ENCODE data around the gene APOL4. TPM values are rescaled to one million over a fixed set of nuclear protein-coding genes. Genes with fewer than 3 reads are reported as not detected.

Gene APOL4
- total and polyA plus RNA-seq, 4 donors: 5.9 to 15.9 (median 9.1) TPM

GRCh38 chr22:36225333-36225922 lies 23.8 kb upstream of the APOL4 start:
- Histone ChIP-seq H3K27me3 (ENCODE audit: control insufficient read depth in 3 of 3, insufficient read depth in 3 of 3, low read length in 2 of 3) (peaks cover 0 to under 1% (median 0%) of the 10 kb centered on the region in 3 donors), H3K36me3 (ENCODE audit: control insufficient read depth in 4 of 4, insufficient read depth in 4 of 4, low read length in 4 of 4) (peaks cover 6 to 20% (median 11%) of the 10 kb centered on the region in 4 donors), H3K9me3 (ENCODE audit: control insufficient read depth in 4 of 4, insufficient read depth in 3 of 4, low read length in 3 of 4) (no peaks in the 10 kb centered on the region), H3K4me3 (no peak overlapping the region), H3K27ac (ENCODE audit: low read depth in 1 of 2, low read length in 1 of 2) (no peak overlapping the region), H3K4me1 (ENCODE audit: control insufficient read depth in 5 of 5, insufficient read depth in 5 of 5, low read length in 5 of 5) (peaks cover 0 to 6% (median 2%) of the 10 kb centered on the region in 5 donors), H3K9ac (ENCODE audit: insufficient read depth in 1 of 2, low read length in 2 of 2) (no peak overlapping the region)
- TF ChIP-seq CTCF (IDR thresholded peaks at IDR 0.05; ENCODE audit: control extremely low read depth, extremely low read depth): no peak
- ATAC-seq (ENCODE audit: insufficient read depth, low FRiP score) (no peak), DNase-seq (no peak)
- 85 to 86% methylated on average over 9 of the region's 9 CpGs for WGBS, 2 donors

- Histone ChIP-seq H3K9me3 (ENCODE audit: control insufficient read depth in 4 of 4, insufficient read depth in 3 of 4, low read length in 3 of 4) (no peaks in the 10 kb centered on the region), H3K4me1 (ENCODE audit: control insufficient read depth in 5 of 5, insufficient read depth in 5 of 5, low read length in 5 of 5) (peaks cover 0 to 6% (median 3%) of the 10 kb centered on the region in 5 donors), H3K27ac (ENCODE audit: low read depth in 1 of 2, low read length in 1 of 2) (no peak overlapping the region), H3K9ac (ENCODE audit: insufficient read depth in 1 of 2, low read length in 2 of 2) (no peak overlapping the region), H3K27me3 (ENCODE audit: control insufficient read depth in 3 of 3, insufficient read depth in 3 of 3, low read length in 2 of 3) (peaks cover 0 to 3% (median 0%) of the 10 kb centered on the region in 3 donors), H3K4me3 (no peak overlapping the region), H3K36me3 (ENCODE audit: control insufficient read depth in 4 of 4, insufficient read depth in 4 of 4, low read length in 4 of 4) (peaks cover 0 to 17% (median 6%) of the 10 kb centered on the region in 4 donors)
- DNase-seq (no peak), ATAC-seq (ENCODE audit: insufficient read depth, low FRiP score) (no peak)
- no peak for TF ChIP-seq CTCF (IDR thresholded peaks at IDR 0.05; ENCODE audit: control extremely low read depth, extremely low read depth)
- WGBS, 2 donors: 91 to 97% methylated on average over 4 of the region's 4 CpGs
These were observed 22.6 kb upstream of the APOL4 start for GRCh38 chr22:36224245-36224644.

GRCh38 chr22:36223504-36223903 lies 21.9 kb upstream of the APOL4 start:
- Histone ChIP-seq H3K9ac (ENCODE audit: insufficient read depth in 1 of 2, low read length in 2 of 2) (no peak overlapping the region), H3K27me3 (ENCODE audit: control insufficient read depth in 3 of 3, insufficient read depth in 3 of 3, low read length in 2 of 3) (peaks cover 0 to 3% (median 0%) of the 10 kb centered on the region in 3 donors), H3K4me1 (ENCODE audit: control insufficient read depth in 5 of 5, insufficient read depth in 5 of 5, low read length in 5 of 5) (peaks cover 0 to 6% (median 3%) of the 10 kb centered on the region in 5 donors), H3K36me3 (ENCODE audit: control insufficient read depth in 4 of 4, insufficient read depth in 4 of 4, low read length in 4 of 4) (peaks cover 0 to 11% (median 3%) of the 10 kb centered on the region in 4 donors), H3K9me3 (ENCODE audit: control insufficient read depth in 4 of 4, insufficient read depth in 3 of 4, low read length in 3 of 4) (no peaks in the 10 kb centered on the region), H3K27ac (ENCODE audit: low read depth in 1 of 2, low read length in 1 of 2) (no peak overlapping the region), H3K4me3 (no peak overlapping the region)
- no peak for DNase-seq
- ATAC-seq (ENCODE audit: insufficient read depth, low FRiP score): no peak
- 90 to 94% methylated on average over 8 of the region's 8 CpGs for WGBS, 2 donors
- TF ChIP-seq CTCF (IDR thresholded peaks at IDR 0.05; ENCODE audit: control extremely low read depth, extremely low read depth): no peak
